Measurements from ENCODE around the gene PLEKHA4. TPM values are rescaled to one million over a fixed set of nuclear protein-coding genes. Genes with fewer than 3 reads are reported as not detected.
A peak's percentile ranks its signal among the peaks of the same experiment; 100 is the strongest.
"Not testable (repeated sequence)": the region's sequence is repeated elsewhere in the genome, so short reads cannot be mapped to it uniquely, and the experiment has no call there.

The PLEKHA4 gene
- total RNA-seq, 2 donors from 2014 or later = 5.6 to 6.6 TPM

DNA sequence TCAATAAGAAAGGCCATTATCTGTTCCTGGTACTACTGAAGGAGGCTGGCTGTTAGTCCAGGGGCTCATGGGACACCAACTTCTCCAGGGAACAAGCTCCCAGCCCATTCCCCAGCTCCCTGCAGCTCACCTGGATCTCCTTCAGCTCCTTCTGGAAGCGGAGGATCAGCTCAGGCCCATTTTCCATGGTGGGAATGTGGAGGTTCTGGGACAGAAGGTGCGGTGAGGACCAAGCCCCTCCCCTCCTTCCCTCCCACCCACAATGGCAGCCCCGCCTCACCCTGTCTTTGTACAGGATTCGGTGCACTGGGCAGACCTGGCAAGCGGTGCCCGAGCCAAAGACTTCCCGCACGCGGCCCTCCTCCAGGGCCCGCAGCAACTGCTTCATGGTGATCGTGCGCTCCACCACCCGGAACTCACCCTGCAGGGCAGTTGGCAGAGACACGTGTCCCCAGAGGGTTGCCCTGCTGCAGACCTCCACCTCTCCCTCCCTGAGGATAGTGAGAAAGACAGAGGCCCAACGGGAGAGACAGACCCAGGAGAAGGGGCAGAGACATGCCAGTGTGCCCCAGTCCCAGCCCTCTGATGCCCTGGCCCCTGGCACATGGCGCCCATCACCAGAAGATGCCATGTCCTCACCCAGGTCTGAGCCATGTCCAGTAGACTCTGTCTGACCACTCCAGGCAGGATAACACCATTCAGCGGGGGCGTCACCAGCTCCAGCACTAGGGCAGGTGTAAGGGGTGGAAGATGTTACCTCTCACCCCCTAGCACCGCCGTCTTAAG lies 71.9 kb downstream of the PLEKHA4 start:
- Histone ChIP-seq H3K9me3 (no peaks in the 10 kb centered on the region), H3K36me3 (no peaks in the 10 kb centered on the region), H3K4me1 (no peaks in the 10 kb centered on the region), H3K27me3 (no peaks in the 10 kb centered on the region), H3K27ac (peak overlapping the region; percentile 34), H3K4me3 (no peak overlapping the region), H3K9ac (ENCODE audit: low read depth in 2 of 2, low read length in 2 of 2) (no peak overlapping the region)
- TF ChIP-seq, protein P1, sequence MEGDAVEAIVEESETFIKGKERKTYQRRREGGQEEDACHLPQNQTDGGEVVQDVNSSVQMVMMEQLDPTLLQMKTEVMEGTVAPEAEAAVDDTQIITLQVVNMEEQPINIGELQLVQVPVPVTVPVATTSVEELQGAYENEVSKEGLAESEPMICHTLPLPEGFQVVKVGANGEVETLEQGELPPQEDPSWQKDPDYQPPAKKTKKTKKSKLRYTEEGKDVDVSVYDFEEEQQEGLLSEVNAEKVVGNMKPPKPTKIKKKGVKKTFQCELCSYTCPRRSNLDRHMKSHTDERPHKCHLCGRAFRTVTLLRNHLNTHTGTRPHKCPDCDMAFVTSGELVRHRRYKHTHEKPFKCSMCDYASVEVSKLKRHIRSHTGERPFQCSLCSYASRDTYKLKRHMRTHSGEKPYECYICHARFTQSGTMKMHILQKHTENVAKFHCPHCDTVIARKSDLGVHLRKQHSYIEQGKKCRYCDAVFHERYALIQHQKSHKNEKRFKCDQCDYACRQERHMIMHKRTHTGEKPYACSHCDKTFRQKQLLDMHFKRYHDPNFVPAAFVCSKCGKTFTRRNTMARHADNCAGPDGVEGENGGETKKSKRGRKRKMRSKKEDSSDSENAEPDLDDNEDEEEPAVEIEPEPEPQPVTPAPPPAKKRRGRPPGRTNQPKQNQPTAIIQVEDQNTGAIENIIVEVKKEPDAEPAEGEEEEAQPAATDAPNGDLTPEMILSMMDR (IDR thresholded peaks at IDR 0.05) = no peak
- intact Hi-C loops (cut with DNase I) = loop anchor here (5.0 kb wide), 1 partner anchor 171 kb away; the partner anchor contains the start of gene FTL
- no peak for DNase-seq

DNA sequence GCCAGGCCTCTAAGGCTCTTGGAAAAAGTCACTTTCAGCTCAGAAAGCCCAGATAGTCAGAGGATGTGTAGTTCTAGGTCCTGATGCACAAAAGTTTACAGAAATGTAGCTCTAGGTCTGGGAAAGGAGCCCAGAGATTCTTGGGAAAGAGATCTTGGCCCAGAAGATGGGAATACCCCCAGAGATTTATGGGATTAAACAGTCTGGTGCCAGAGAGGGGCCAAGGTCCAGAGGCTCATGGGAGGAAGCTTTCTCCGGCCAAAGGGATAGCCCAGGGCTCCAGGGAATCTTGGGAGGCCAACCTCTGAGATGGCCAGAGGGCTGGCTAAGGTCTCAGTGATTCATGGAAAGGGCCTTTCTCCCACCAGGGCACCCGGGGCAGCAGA lies 72.7 kb downstream of the PLEKHA4 start:
- peak overlapping the region; percentile 33 for H3K4me3 ChIP-seq
- TF ChIP-seq, protein P1 (IDR thresholded peaks at IDR 0.05) = no peak

DNA sequence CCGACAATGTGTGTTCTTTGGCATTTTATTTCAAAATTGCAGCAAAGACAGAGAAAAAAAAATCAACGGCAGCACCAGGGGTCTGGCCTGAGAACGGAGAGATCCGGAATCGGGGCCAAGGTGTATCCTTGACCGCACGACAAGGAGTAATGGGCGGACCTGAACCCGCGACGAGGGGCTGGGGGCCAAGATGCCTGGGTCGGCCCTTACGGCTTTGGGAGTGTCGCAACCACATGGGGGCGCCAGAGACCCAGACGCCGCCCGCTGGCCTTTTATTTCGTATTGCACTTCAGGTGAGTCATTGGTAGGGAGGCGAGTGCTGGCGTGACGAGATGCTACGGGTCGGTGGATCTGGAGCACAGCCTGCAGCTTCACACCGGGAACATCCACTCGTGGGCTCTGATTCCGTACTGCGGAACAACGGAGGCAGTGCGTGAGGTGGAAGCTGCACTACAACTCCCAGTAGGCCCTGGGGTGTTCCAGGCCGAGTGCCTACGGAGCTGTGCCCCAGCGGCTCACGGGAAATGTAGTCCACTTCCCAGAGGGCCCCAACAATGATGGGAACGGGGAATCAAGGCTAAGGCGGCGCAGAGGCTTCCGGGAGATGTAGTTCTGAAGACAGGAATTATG lies 73.2 kb downstream of the PLEKHA4 start:
- peak overlapping the region; percentile 34 for H3K27ac ChIP-seq
- H3K36me3 ChIP-seq = no peaks in the 10 kb centered on the region
- intact Hi-C loops (cut with DNase I) = loop anchor here (2.0 to 5.0 kb wide), 2 partner anchors 40 to 172 kb away; partner anchors contain the start of gene FTL
- DNase-seq = peak; percentile 92
- H3K4me1 ChIP-seq = no peaks in the 10 kb centered on the region
- TF ChIP-seq, protein P1 (IDR thresholded peaks at IDR 0.05) = peak; percentile 96
- H3K4me3 ChIP-seq = peak overlapping the region; percentile 33
- no peaks in the 10 kb centered on the region for H3K27me3 ChIP-seq
- no peaks in the 10 kb centered on the region for H3K9me3 ChIP-seq
- peak overlapping the region; percentile 33 to 38 for H3K9ac ChIP-seq (ENCODE audit: low read depth in 2 of 2, low read length in 2 of 2)

More for the DNA sequence above, 72.7 kb downstream of the PLEKHA4 start:
- DNase-seq = peak; percentile 50
- Histone ChIP-seq H3K36me3 (no peaks in the 10 kb centered on the region), H3K27ac (peak overlapping the region; percentile 34), H3K4me1 (no peaks in the 10 kb centered on the region), H3K27me3 (no peaks in the 10 kb centered on the region), H3K9ac (ENCODE audit: low read depth in 2 of 2, low read length in 2 of 2) (no peak overlapping the region), H3K9me3 (no peaks in the 10 kb centered on the region)
- intact Hi-C loops (cut with DNase I) = loop anchor here (2.0 to 5.0 kb wide), 2 partner anchors 39 to 172 kb away; partner anchors contain the start of gene FTL

DNA sequence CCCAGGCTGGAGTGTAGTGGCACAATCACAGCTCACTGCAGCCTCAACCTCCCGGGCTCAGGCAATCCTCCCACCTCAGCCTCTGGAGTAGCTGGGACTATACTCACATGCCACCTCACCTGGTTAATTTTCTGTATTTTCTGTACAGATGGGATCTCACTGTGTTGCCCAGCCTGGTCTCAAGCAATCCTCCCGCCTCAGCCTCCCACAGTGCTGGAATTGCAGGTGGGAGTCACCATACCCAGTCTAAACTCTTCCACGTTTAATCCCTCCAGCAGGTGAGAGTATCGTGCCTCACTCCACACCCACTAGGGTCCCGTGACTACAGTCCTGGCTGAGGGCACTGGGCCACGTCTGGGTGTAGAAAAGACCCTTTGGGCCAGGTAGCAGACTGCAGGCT lies 74.1 kb downstream of the PLEKHA4 start:
- H3K27me3 ChIP-seq = no peaks in the 10 kb centered on the region
- H3K4me3 ChIP-seq = no peak overlapping the region
- no peaks in the 10 kb centered on the region for H3K4me1 ChIP-seq
- no peak overlapping the region for H3K9ac ChIP-seq (ENCODE audit: low read depth in 2 of 2, low read length in 2 of 2)
- intact Hi-C loops (cut with DNase I) = loop anchor here (2.0 kb wide), 1 partner anchor 41 kb away; no protein-coding TSS in a partner anchor
- H3K27ac ChIP-seq = no peak overlapping the region
- no peaks in the 10 kb centered on the region for H3K36me3 ChIP-seq
- H3K9me3 ChIP-seq = no peaks in the 10 kb centered on the region
- DNase-seq = no peak
- TF ChIP-seq, protein P1 (IDR thresholded peaks at IDR 0.05) = no peak

DNA sequence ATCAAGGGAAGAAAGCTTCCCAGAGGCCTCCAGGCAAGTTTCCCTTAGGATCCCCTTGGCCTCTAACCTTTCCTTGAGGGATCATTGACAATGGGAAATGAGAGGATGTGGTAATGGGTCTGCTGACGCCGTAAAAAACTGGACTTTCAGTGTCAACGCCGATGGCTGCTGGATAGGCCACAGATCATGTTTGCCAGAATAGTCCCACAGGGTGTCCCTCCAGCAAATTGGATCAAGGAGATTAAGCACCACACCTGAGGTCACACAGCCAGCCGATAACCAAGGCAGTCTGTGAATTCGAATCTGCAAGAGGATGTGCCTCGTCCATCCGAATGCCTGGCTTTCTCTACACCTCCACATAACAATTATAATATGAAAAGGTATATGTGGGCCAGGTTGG lies 75.1 kb downstream of the PLEKHA4 start:
- intact Hi-C loops (cut with DNase I) = no loop called here
- H3K36me3 ChIP-seq = no peaks in the 10 kb centered on the region
- TF ChIP-seq, protein P1 (IDR thresholded peaks at IDR 0.05) = no peak

DNA sequence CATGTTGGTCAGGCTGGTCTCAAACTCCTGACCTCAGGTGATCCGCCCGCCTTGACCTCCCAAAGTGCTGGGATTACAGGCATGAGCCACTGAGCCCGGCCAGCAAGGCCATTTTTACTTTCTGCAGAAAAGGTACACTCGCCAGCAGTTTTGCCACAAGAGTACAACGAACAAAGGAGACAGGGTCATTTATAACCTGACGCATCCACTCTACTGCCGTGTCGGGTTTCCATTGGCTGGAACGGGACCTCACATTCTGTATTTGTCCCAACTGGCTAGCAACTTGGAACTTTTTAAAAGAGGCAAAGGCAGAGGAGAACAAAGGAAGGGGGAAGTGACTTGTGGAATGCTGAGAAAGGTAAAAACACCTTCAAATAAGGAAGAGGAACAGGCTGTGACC lies 81.1 kb downstream of the PLEKHA4 start:
- H3K9ac ChIP-seq (ENCODE audit: low read depth in 2 of 2, low read length in 2 of 2); H3K27me3 ChIP-seq; H3K27ac ChIP-seq; H3K9me3 ChIP-seq; H3K4me3 ChIP-seq; H3K4me1 ChIP-seq; DNase-seq; H3K36me3 ChIP-seq: not testable (repeated sequence)
- intact Hi-C loops (cut with DNase I) = loop anchor here (5.0 kb wide), 1 partner anchor 140 kb away; the partner anchor contains the start of gene CA11

More for the DNA sequence above, 75.1 kb downstream of the PLEKHA4 start:
- Histone ChIP-seq H3K4me3 (no peak overlapping the region), H3K9ac (ENCODE audit: low read depth in 2 of 2, low read length in 2 of 2) (no peak overlapping the region), H3K27me3 (no peaks in the 10 kb centered on the region), H3K27ac (no peak overlapping the region), H3K9me3 (no peaks in the 10 kb centered on the region), H3K4me1 (no peaks in the 10 kb centered on the region)
- DNase-seq = no peak
